Fibroblast of lung (primary cell): ENCODE data around the gene PDE1A. TPM values are rescaled to one million over a fixed set of nuclear protein-coding genes. Genes with fewer than 3 reads are reported as not detected.
A peak's percentile ranks its signal among the peaks of the same experiment; 100 is the strongest.

Experiments
- DNase-seq, 2 donors: peaks; one replicate each; pipeline versions ENCODE4 v3.0.0 to v3.0.0-alpha.2; 2010; ENCODE audit warnings: low read depth in 2 of 2
- H2AFZ ChIP-seq: 2 replicates; pipeline ENCODE4 v1.5.1; 2012; ENCODE audit warnings: low read length, control low read depth, inconsistent platforms
- H3K27ac ChIP-seq: 2 replicates; pipeline ENCODE4 v1.5.1; 2011; ENCODE audit warnings: low read length, control low read depth; ENCODE audit not compliant: insufficient read depth
- H3K27me3 ChIP-seq: 2 replicates; pipeline ENCODE4 v1.5.1; 2011; ENCODE audit warnings: mild to moderate bottlenecking, low read length; ENCODE audit not compliant: control insufficient read depth, insufficient read depth
- H3K36me3 ChIP-seq: 2 replicates; pipeline ENCODE4 v1.5.1; 2011; ENCODE audit warnings: low read length; ENCODE audit not compliant: control insufficient read depth, insufficient read depth
- H3K4me1 ChIP-seq: 2 replicates; pipeline ENCODE4 v1.5.1; 2011; ENCODE audit warnings: low read length; ENCODE audit not compliant: control insufficient read depth, insufficient read depth; ENCODE audit errors: extremely low read depth
- H3K4me2 ChIP-seq: 2 replicates; pipeline ENCODE4 v1.5.1; 2011; ENCODE audit warnings: low read length, control low read depth; ENCODE audit not compliant: insufficient read depth; ENCODE audit errors: extremely low read depth
- H3K4me3 ChIP-seq, 4 experiments: fragments of 200-600 bp in 1 of 4; sonication (generic) in 1 of 4; replicated peaks in 1 of 4; 2 replicates each; pipeline ENCODE4 v1.5.1; 2011 to 2016; ENCODE audit warnings: low read length in 4 of 4, low read depth in 3 of 4, mild to moderate bottlenecking in 3 of 4, control low read depth in 2 of 4, inconsistent platforms in 1 of 4, mixed read lengths in 1 of 4; ENCODE audit not compliant: insufficient read depth in 1 of 4; ENCODE audit errors: control extremely low read depth in 1 of 4
- H3K79me2 ChIP-seq: 2 replicates; pipeline ENCODE4 v1.5.1; 2012; ENCODE audit warnings: mild to moderate bottlenecking, low read length, inconsistent platforms; ENCODE audit not compliant: control insufficient read depth, insufficient read depth
- H3K9ac ChIP-seq: 2 replicates; pipeline ENCODE4 v1.5.1; 2011; ENCODE audit warnings: mild to moderate bottlenecking, low read length, control low read depth; ENCODE audit not compliant: insufficient read depth
- H3K9me3 ChIP-seq: 2 replicates; pipeline ENCODE4 v1.5.1; 2012; ENCODE audit warnings: low read depth, low read length; ENCODE audit not compliant: control insufficient read depth, insufficient read depth
- H4K20me1 ChIP-seq: 2 replicates; pipeline ENCODE4 v1.5.1; 2011; ENCODE audit warnings: low read length; ENCODE audit not compliant: control insufficient read depth, insufficient read depth; ENCODE audit errors: extremely low read depth
- EZH2 ChIP-seq: IDR thresholded peaks from 2 replicates; pipeline ENCODE4 v1.5.1; 2012; ENCODE audit warnings: low read length, control low read depth, mild to moderate bottlenecking; ENCODE audit errors: missing control alignments
- polyA plus RNA-seq, 2 donors: library from polyadenylated mRNA; depleted of rRNA in 1 of 2; stranded (reverse) in 1 of 2; unstranded in 1 of 2; fragments of >200 nt; gene quantifications; 2 replicates each; pipeline ENCODE4 v1.2.1, GENCODE V29; 2011 to 2012; ENCODE audit warnings: missing spikeins in 1 of 2
- total RNA-seq: library from RNA; depleted of rRNA; stranded (reverse); fragments of >200 nt; gene quantifications from 2 replicates; pipeline ENCODE4 v1.2.1, GENCODE V29; 2014
- TF ChIP-seq, protein P1 (sequence below), 2 donors: IDR thresholded peaks in 1 of 2; conservative IDR thresholded peaks in 1 of 2; 1 replicate in 1 of 2; 2 replicates in 1 of 2; pipeline ENCODE4 v1.5.1; 2011 to 2012; ENCODE audit warnings: low read length in 2 of 2, control low read depth in 1 of 2, inconsistent platforms in 1 of 2, low read depth in 1 of 2, mild to moderate bottlenecking in 1 of 2

Gene PDE1A
- total and polyA plus RNA-seq, 2 donors (not counting 1 experiment from before 2014, with no cell fraction given): 4.0 to 7.1 TPM

DNA sequence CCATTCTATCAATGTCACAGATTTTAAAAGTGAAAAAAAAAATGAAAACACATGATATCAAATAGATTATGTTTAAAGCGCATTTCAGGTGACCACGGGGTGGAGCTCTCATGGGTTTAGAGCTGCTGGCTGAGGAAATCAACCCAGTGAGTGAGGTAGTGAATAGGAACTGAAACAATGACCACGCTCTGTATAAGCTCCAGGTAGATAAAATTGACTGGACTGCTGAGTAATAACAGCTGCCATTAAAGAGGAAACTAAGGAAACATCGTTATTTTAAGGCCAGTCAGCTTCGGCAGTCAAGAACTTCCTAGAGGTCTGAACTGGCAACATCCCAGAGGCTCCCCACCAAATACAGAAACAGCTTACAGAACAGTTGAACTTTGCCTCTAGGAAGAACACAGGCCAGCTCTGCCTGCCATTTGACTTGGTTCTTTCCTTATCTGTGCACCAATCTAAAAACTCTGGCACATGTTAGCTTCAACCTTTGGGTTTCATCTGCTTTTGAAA lies 185.9 kb downstream of the PDE1A start:
- H3K4me3 ChIP-seq: no peak overlapping the region
- no peaks in the 10 kb centered on the region for H4K20me1 ChIP-seq
- no peaks in the 10 kb centered on the region for H3K4me1 ChIP-seq
- TF ChIP-seq EZH2: no peak
- TF ChIP-seq, protein P1, sequence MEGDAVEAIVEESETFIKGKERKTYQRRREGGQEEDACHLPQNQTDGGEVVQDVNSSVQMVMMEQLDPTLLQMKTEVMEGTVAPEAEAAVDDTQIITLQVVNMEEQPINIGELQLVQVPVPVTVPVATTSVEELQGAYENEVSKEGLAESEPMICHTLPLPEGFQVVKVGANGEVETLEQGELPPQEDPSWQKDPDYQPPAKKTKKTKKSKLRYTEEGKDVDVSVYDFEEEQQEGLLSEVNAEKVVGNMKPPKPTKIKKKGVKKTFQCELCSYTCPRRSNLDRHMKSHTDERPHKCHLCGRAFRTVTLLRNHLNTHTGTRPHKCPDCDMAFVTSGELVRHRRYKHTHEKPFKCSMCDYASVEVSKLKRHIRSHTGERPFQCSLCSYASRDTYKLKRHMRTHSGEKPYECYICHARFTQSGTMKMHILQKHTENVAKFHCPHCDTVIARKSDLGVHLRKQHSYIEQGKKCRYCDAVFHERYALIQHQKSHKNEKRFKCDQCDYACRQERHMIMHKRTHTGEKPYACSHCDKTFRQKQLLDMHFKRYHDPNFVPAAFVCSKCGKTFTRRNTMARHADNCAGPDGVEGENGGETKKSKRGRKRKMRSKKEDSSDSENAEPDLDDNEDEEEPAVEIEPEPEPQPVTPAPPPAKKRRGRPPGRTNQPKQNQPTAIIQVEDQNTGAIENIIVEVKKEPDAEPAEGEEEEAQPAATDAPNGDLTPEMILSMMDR (conservative IDR thresholded peaks at IDR 0.05 in 1 of 2, IDR thresholded peaks at IDR 0.05 in 1 of 2; ENCODE audit: low read depth in 1 of 2, low read length in 2 of 2): peak; percentile 29 to 54
- no peaks in the 10 kb centered on the region for H3K36me3 ChIP-seq
- H3K79me2 ChIP-seq: no peaks in the 10 kb centered on the region
- H3K9me3 ChIP-seq: no peaks in the 10 kb centered on the region
- H3K27ac ChIP-seq: no peak overlapping the region
- H2AFZ ChIP-seq: peak overlapping the region; percentile 62
- no peak overlapping the region for H3K9ac ChIP-seq
- H3K27me3 ChIP-seq: no peaks in the 10 kb centered on the region
- H3K4me2 ChIP-seq: no peak overlapping the region
- peak; percentile 34 to 43 for DNase-seq

DNA sequence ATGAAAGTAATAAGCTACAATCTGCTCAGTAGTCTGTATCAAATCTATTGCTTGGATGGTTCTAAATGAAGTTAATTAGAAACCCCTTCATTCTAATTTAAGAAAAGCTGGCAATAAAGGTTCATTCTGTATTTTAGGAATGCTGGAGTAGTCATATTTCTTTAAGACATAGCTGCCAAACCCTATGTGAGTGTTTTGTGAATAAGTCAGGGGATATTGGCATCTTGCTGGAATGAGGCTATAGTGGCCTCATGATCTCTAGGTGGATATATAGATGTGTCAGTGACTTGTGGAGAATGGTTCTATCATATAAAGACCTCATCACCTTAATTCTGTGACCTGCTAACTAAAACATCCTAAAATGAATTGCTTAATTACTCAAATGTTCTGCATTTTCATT lies 196.3 kb downstream of the PDE1A start:
- H3K4me1 ChIP-seq: peaks cover 10% of the 10 kb centered on the region
- H3K9ac ChIP-seq: no peak overlapping the region
- TF ChIP-seq, protein P1 (conservative IDR thresholded peaks at IDR 0.05 in 1 of 2, IDR thresholded peaks at IDR 0.05 in 1 of 2; ENCODE audit: low read depth in 1 of 2, low read length in 2 of 2): no peak
- TF ChIP-seq EZH2: no peak
- no peak overlapping the region for H2AFZ ChIP-seq
- H3K27me3 ChIP-seq: no peaks in the 10 kb centered on the region
- no peak overlapping the region for H3K4me3 ChIP-seq
- no peaks in the 10 kb centered on the region for H4K20me1 ChIP-seq
- no peak overlapping the region for H3K4me2 ChIP-seq
- H3K9me3 ChIP-seq: no peaks in the 10 kb centered on the region
- peak in 1 of 2 donors; percentile 48 for DNase-seq
- no peaks in the 10 kb centered on the region for H3K79me2 ChIP-seq
- H3K27ac ChIP-seq: no peak overlapping the region
- H3K36me3 ChIP-seq: no peaks in the 10 kb centered on the region

DNA sequence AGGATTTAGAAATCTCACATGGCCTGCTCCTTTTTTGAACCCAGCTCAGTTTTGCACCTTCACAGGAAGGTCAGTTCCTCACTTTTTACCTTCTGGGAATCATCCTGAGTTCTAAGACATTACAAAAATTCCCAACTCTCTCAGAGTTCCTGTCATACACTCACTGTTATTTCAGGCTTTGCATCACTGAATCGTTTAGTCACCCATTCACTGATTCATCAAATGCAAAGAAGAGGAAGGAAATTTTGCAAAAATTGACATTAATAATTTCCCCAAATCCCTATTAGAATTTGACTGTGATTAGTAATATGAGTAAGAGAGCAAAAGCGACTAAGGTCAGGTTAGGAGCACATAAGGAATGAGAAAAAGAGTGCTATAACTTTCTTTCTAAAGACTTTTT lies 197.5 kb downstream of the PDE1A start:
- peak; percentile 5 to 46 for DNase-seq
- H3K9ac ChIP-seq: no peak overlapping the region
- no peaks in the 10 kb centered on the region for H3K9me3 ChIP-seq
- H3K27ac ChIP-seq: peak overlapping the region; percentile 50
- no peaks in the 10 kb centered on the region for H3K27me3 ChIP-seq
- no peaks in the 10 kb centered on the region for H3K36me3 ChIP-seq
- H2AFZ ChIP-seq: no peak overlapping the region
- H3K4me2 ChIP-seq: peak overlapping the region; percentile 11
- peaks cover 10% of the 10 kb centered on the region for H3K4me1 ChIP-seq
- no peak overlapping the region for H3K4me3 ChIP-seq
- H4K20me1 ChIP-seq: no peaks in the 10 kb centered on the region
- TF ChIP-seq, protein P1 (conservative IDR thresholded peaks at IDR 0.05 in 1 of 2, IDR thresholded peaks at IDR 0.05 in 1 of 2; ENCODE audit: low read depth in 1 of 2, low read length in 2 of 2): no peak
- TF ChIP-seq EZH2: no peak
- no peaks in the 10 kb centered on the region for H3K79me2 ChIP-seq
